Trophoblast cell (in vitro differentiated cells and primary cell): ENCODE data around the gene SPA17.
A peak's percentile ranks its signal among the peaks of the same experiment; 100 is the strongest.

ENCODE experiments used
- DNase-seq, 2 donors: peaks; one replicate each; pipeline ENCODE4 v3.0.0-alpha.2; 2016
- H2AFZ ChIP-seq: 2 replicates; pipeline ENCODE4 v1.6.1; 2013; ENCODE audit warnings: low read length, moderate library complexity, mild to moderate bottlenecking; ENCODE audit not compliant: insufficient read depth, poor library complexity
- H2AK5ac ChIP-seq: 2 replicates; pipeline ENCODE4 v1.6.1; 2013; ENCODE audit warnings: mild to moderate bottlenecking, low read length
- H2BK120ac ChIP-seq: 2 replicates; pipeline ENCODE4 v1.6.1; 2013; ENCODE audit warnings: low read length, mild to moderate bottlenecking, moderate library complexity; ENCODE audit not compliant: insufficient read depth, poor library complexity
- H2BK12ac ChIP-seq: 2 replicates; pipeline ENCODE4 v1.6.1; 2013; ENCODE audit warnings: mild to moderate bottlenecking, low read length, moderate library complexity
- H2BK5ac ChIP-seq: 2 replicates; pipeline ENCODE4 v1.6.1; 2013; ENCODE audit warnings: low read length, low read depth, moderate library complexity, mild to moderate bottlenecking; ENCODE audit not compliant: poor library complexity
- H3K14ac ChIP-seq: 2 replicates; pipeline ENCODE4 v1.6.1; 2013; ENCODE audit warnings: mild to moderate bottlenecking, low read length
- H3K18ac ChIP-seq: 2 replicates; pipeline ENCODE4 v1.6.1; 2013; ENCODE audit warnings: mild to moderate bottlenecking, low read length
- H3K23ac ChIP-seq: 2 replicates; pipeline ENCODE4 v1.6.1; 2013; ENCODE audit warnings: low read length
- H3K27ac ChIP-seq: 2 replicates; pipeline ENCODE4 v1.5.1; 2013; ENCODE audit warnings: low read depth, mild to moderate bottlenecking, inconsistent platforms, low read length, moderate library complexity
- H3K27me3 ChIP-seq: 2 replicates; pipeline ENCODE4 v1.6.1; 2013; ENCODE audit warnings: inconsistent platforms, mild to moderate bottlenecking, low read length, moderate library complexity; ENCODE audit not compliant: insufficient read depth
- H3K36me3 ChIP-seq, 2 experiments: 1 replicate in 1 of 2; 2 replicates in 1 of 2; pipeline ENCODE4 v1.6.1; 2013; ENCODE audit warnings: low read length in 2 of 2, mild to moderate bottlenecking in 2 of 2, moderate library complexity in 1 of 2; ENCODE audit not compliant: insufficient read depth in 2 of 2, control insufficient read depth in 1 of 2
- H3K4ac ChIP-seq: 2 replicates; pipeline ENCODE4 v1.6.1; 2013; ENCODE audit warnings: low read depth, mild to moderate bottlenecking, low read length, moderate library complexity
- H3K4me1 ChIP-seq, 2 experiments: 1 replicate in 1 of 2; 2 replicates in 1 of 2; pipeline ENCODE4 v1.6.1; 2013; ENCODE audit warnings: low read length in 2 of 2, mild to moderate bottlenecking in 2 of 2, moderate library complexity in 1 of 2; ENCODE audit not compliant: insufficient read depth in 2 of 2, control insufficient read depth in 1 of 2
- H3K4me2 ChIP-seq: 2 replicates; pipeline ENCODE4 v1.6.1; 2013; ENCODE audit warnings: inconsistent platforms, mild to moderate bottlenecking, low read length, moderate library complexity
- H3K4me3 ChIP-seq: 2 replicates; pipeline ENCODE4 v1.5.1; 2013; ENCODE audit warnings: mild to moderate bottlenecking, low read depth, low read length, inconsistent platforms
- H3K79me1 ChIP-seq: one replicate; pipeline ENCODE4 v1.6.1; 2013; ENCODE audit warnings: low read length
- H3K79me2 ChIP-seq: 2 replicates; pipeline ENCODE4 v1.6.1; 2013; ENCODE audit warnings: low read length, mild to moderate bottlenecking; ENCODE audit not compliant: control insufficient read depth, insufficient read depth, poor library complexity
- H3K9ac ChIP-seq: 2 replicates; pipeline ENCODE4 v1.6.1; 2013; ENCODE audit warnings: mild to moderate bottlenecking, low read length
- H3K9me3 ChIP-seq: 2 replicates; pipeline ENCODE4 v1.6.1; 2013; ENCODE audit warnings: low read depth, mild to moderate bottlenecking, control low read depth, inconsistent platforms, low read length; ENCODE audit not compliant: insufficient read depth
- H4K12ac ChIP-seq: 2 replicates; pipeline ENCODE4 v1.6.1; 2013; ENCODE audit warnings: low read depth, mild to moderate bottlenecking, low read length, moderate library complexity
- H4K8ac ChIP-seq: 2 replicates; pipeline ENCODE4 v1.6.1; 2013; ENCODE audit warnings: low read depth, mild to moderate bottlenecking, low read length, moderate library complexity
- H4K91ac ChIP-seq: one replicate; pipeline ENCODE4 v1.6.1; 2013; ENCODE audit warnings: low read depth, mild to moderate bottlenecking, low read length, moderate library complexity
- WGBS: extraction: QIAGEN DNeasy Blood & Tissue Kit; methylation state at CpG from one replicate; pipeline ENCODE4 v1.1.7; 2013; ENCODE audit warnings: missing lambda C conversion rate; ENCODE audit not compliant: insufficient read length, insufficient coverage; ENCODE audit errors: extremely low coverage; 5-methylcytosine and 5-hydroxymethylcytosine counted together

Gene SPA17

GRCh38 chr11:124663861-124664260, 9.8 kb upstream of the SPA17 start:
- Histone ChIP-seq H4K8ac (no peak overlapping the region), H2BK5ac (no peak overlapping the region), H3K79me1 (no peaks in the 10 kb centered on the region), H3K36me3 (no peaks in the 10 kb centered on the region), H3K4me1 (no peaks in the 10 kb centered on the region), H3K4ac (no peak overlapping the region), H3K9ac (no peak overlapping the region), H3K14ac (no peak overlapping the region), H3K4me2 (no peak overlapping the region), H2BK12ac (no peak overlapping the region), H3K23ac (no peak overlapping the region), H2AFZ (no peak overlapping the region), H3K79me2 (no peaks in the 10 kb centered on the region), H2BK120ac (no peak overlapping the region), H3K27me3 (no peaks in the 10 kb centered on the region), H2AK5ac (no peak overlapping the region), H3K9me3 (no peaks in the 10 kb centered on the region), H4K12ac (no peak overlapping the region), H3K27ac (no peak overlapping the region), H3K18ac (no peak overlapping the region), H3K4me3 (no peak overlapping the region), H4K91ac (no peak overlapping the region)
- no peak for DNase-seq
- no CpG with 5 or more reads among the region's 2 CpGs for WGBS

- H3K9ac ChIP-seq: no peak overlapping the region
- no peak overlapping the region for H3K4me3 ChIP-seq
- no peak overlapping the region for H2AK5ac ChIP-seq
- H3K9me3 ChIP-seq: no peaks in the 10 kb centered on the region
- no peak for DNase-seq
- no peak overlapping the region for H4K91ac ChIP-seq
- no peaks in the 10 kb centered on the region for H3K27me3 ChIP-seq
- no peak overlapping the region for H3K18ac ChIP-seq
- no peak overlapping the region for H4K12ac ChIP-seq
- H2BK12ac ChIP-seq: no peak overlapping the region
- H3K27ac ChIP-seq: no peak overlapping the region
- H3K79me1 ChIP-seq: no peaks in the 10 kb centered on the region
- H3K36me3 ChIP-seq: no peaks in the 10 kb centered on the region
- no peaks in the 10 kb centered on the region for H3K79me2 ChIP-seq
- H3K4ac ChIP-seq: no peak overlapping the region
- no peak overlapping the region for H3K14ac ChIP-seq
- WGBS: no CpG with 5 or more reads among the region's 3 CpGs
- H3K4me2 ChIP-seq: no peak overlapping the region
- H3K4me1 ChIP-seq: no peaks in the 10 kb centered on the region
- H3K23ac ChIP-seq: no peak overlapping the region
- H4K8ac ChIP-seq: no peak overlapping the region
- no peak overlapping the region for H2BK120ac ChIP-seq
- no peak overlapping the region for H2AFZ ChIP-seq
- no peak overlapping the region for H2BK5ac ChIP-seq
Observed at GRCh38 chr11:124667601-124668000, 6.1 kb upstream of the SPA17 start.

GRCh38 chr11:124669193-124669592, 4.5 kb upstream of the SPA17 start:
- Histone ChIP-seq H2BK5ac (no peak overlapping the region), H3K23ac (no peak overlapping the region), H2AFZ (no peak overlapping the region), H2BK120ac (no peak overlapping the region), H4K8ac (no peak overlapping the region), H3K4me3 (no peak overlapping the region), H3K27me3 (no peaks in the 10 kb centered on the region), H3K4me1 (peaks cover 0 to 4% of the 10 kb centered on the region in 2 experiments), H3K9ac (no peak overlapping the region), H3K36me3 (no peaks in the 10 kb centered on the region), H2BK12ac (no peak overlapping the region), H2AK5ac (no peak overlapping the region), H4K12ac (no peak overlapping the region), H3K4ac (no peak overlapping the region), H3K18ac (no peak overlapping the region), H3K27ac (no peak overlapping the region), H3K9me3 (no peaks in the 10 kb centered on the region), H4K91ac (no peak overlapping the region), H3K79me2 (peaks cover 2% of the 10 kb centered on the region), H3K4me2 (no peak overlapping the region), H3K14ac (no peak overlapping the region), H3K79me1 (peaks cover 2% of the 10 kb centered on the region)
- WGBS: no CpG with 5 or more reads among the region's 8 CpGs
- DNase-seq: peak; percentile 24 to 70

GRCh38 chr11:124670732-124671131, 3.0 kb upstream of the SPA17 start:
- no peaks in the 10 kb centered on the region for H3K36me3 ChIP-seq
- no peaks in the 10 kb centered on the region for H3K27me3 ChIP-seq
- no peak overlapping the region for H3K18ac ChIP-seq
- H3K9me3 ChIP-seq: no peaks in the 10 kb centered on the region
- WGBS: no CpG with 5 or more reads among the region's 3 CpGs
- peaks cover 2% of the 10 kb centered on the region for H3K79me1 ChIP-seq
- H2AK5ac ChIP-seq: no peak overlapping the region
- H2BK120ac ChIP-seq: no peak overlapping the region
- no peak overlapping the region for H3K4me3 ChIP-seq
- no peak overlapping the region for H3K23ac ChIP-seq
- no peak overlapping the region for H4K91ac ChIP-seq
- H2BK12ac ChIP-seq: no peak overlapping the region
- DNase-seq: no peak
- no peak overlapping the region for H2AFZ ChIP-seq
- no peak overlapping the region for H3K4ac ChIP-seq
- H2BK5ac ChIP-seq: no peak overlapping the region
- H4K12ac ChIP-seq: no peak overlapping the region
- H3K4me1 ChIP-seq: peaks cover 0 to 6% of the 10 kb centered on the region in 2 experiments
- H4K8ac ChIP-seq: no peak overlapping the region
- H3K79me2 ChIP-seq: peaks cover 2% of the 10 kb centered on the region
- no peak overlapping the region for H3K27ac ChIP-seq
- no peak overlapping the region for H3K9ac ChIP-seq
- H3K14ac ChIP-seq: no peak overlapping the region
- H3K4me2 ChIP-seq: no peak overlapping the region
